ENCODE results near the gene PARP11. TPM values are rescaled to one million over a fixed set of nuclear protein-coding genes. Genes with fewer than 3 reads are reported as not detected.
A peak's percentile ranks its signal among the peaks of the same experiment; 100 is the strongest.

Gene PARP11
- total and polyA plus RNA-seq, 2 of the 8 experiments (the other 6 are each of a cell fraction or from before 2014, with no cell fraction given) = 4.2 to 13.3 TPM

DNA sequence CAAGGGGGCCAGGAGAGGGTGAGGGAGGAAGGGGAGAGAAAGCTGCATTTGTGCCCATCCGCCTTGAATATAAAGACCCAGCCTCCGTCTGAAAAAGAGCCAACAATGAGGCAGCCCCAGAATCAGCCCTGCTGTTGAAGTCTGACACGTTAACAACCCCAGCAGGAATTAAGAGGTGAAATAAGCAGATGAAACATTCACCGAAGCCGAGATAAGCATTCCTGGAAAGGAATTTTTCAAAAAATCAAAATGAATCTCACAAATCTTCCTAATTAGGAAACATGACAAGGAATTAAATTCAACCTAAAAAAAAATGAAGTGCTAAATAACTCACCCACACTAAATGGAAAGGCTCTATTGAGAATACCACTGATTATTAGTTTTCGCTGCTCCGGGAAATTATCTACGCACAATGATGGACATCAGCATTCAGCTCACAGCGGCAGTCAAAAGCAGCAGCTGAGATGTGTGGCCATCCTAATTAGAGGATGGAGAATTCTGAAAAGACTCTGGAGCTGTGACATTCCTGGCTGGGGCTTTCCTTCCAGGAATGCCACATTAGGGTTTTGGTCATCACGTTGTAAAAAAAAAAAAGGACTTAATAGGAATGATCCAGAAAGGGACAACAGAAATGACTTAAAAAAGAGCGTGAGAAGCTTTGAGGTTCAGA is 8.2 kb upstream of the PARP11 start:
- Histone ChIP-seq H3K14ac (ENCODE audit: insufficient read length) (no peak overlapping the region), H3K4me2 (ENCODE audit: insufficient read depth in 1 of 2, low read depth in 2 of 2, low read length in 2 of 2) (no peak overlapping the region), H4K91ac (replicated peaks; ENCODE audit: insufficient read length, low read length) (no peak overlapping the region), H3K56ac (replicated peaks; ENCODE audit: insufficient read length, low read depth, low read length) (no peak overlapping the region), H2AK5ac (ENCODE audit: low read depth, low read length) (no peak overlapping the region), H3K9me3 (ENCODE audit: insufficient read depth in 2 of 2, low read depth in 1 of 2, low read length in 1 of 2) (no peaks in the 10 kb centered on the region; a peak in 1 of 4 replicates), H2BK12ac (ENCODE audit: low read depth, low read length) (no peak overlapping the region), H2BK5ac (ENCODE audit: low read depth, low read length) (no peak overlapping the region), H3K9ac (replicated peaks in 1 of 4; ENCODE audit: extremely low read depth in 1 of 4, low read depth in 3 of 4, low read length in 3 of 4) (no peak overlapping the region), H3K36me3 (ENCODE audit: control insufficient read depth in 2 of 4, insufficient read depth in 4 of 4, low read length in 3 of 4) (no peaks in the 10 kb centered on the region), H3K23ac (ENCODE audit: insufficient read length) (no peak overlapping the region), H3K4ac (replicated peaks; ENCODE audit: insufficient read length, low read depth, low read length) (no peak overlapping the region), H3K79me2 (ENCODE audit: control insufficient read depth in 1 of 2, insufficient read depth in 2 of 2, low read length in 2 of 2) (no peaks in the 10 kb centered on the region), H3K4me3 (ENCODE audit: extremely low read depth in 1 of 4, insufficient read depth in 2 of 4, low read depth in 3 of 4, low read length in 4 of 4) (no peak overlapping the region), H4K8ac (ENCODE audit: extremely low read depth, insufficient read depth, low read length) (no peak overlapping the region), H2AFZ (ENCODE audit: low read length) (peak overlapping the region; percentile 12; the same call in 1 of the 2 replicates), H3K23me2 (ENCODE audit: low read depth, low read length) (peaks cover 2% of the 10 kb centered on the region; the same call in 1 of the 2 replicates), H3K27me3 (replicated peaks in 1 of 4; ENCODE audit: control insufficient read depth in 3 of 4, extremely low read depth in 1 of 4, insufficient read depth in 3 of 4, low read length in 3 of 4) (no peaks in the 10 kb centered on the region; a peak in 1 of 7 replicates), H3K18ac (ENCODE audit: extremely low read depth, low read length) (no peak overlapping the region), H3K27ac (ENCODE audit: low read depth, low read length) (no peak overlapping the region), H2BK20ac (ENCODE audit: low read length) (no peak overlapping the region), H4K5ac (ENCODE audit: insufficient read length, low read depth, low read length) (no peak overlapping the region), H3K79me1 (ENCODE audit: low read depth, low read length) (no peaks in the 10 kb centered on the region), H2BK120ac (replicated peaks; ENCODE audit: low read depth, low read length) (no peak overlapping the region), H3K4me1 (replicated peaks in 1 of 4; ENCODE audit: control insufficient read depth in 3 of 4, insufficient read depth in 4 of 4, low read length in 3 of 4) (peaks cover 0 to 2% (median under 1%) of the 10 kb centered on the region in 4 experiments; a peak in 5 of 7 replicates), H4K20me1 (replicated peaks in 1 of 2; ENCODE audit: control insufficient read depth in 1 of 2, insufficient read depth in 2 of 2, low read length in 2 of 2) (no peaks in the 10 kb centered on the region), H2BK15ac (ENCODE audit: low read length) (no peak overlapping the region)
- no peak for TF ChIP-seq CBX8 (IDR thresholded peaks at IDR 0.05; ENCODE audit: borderline replicate concordance, low read depth, low read length)
- TF ChIP-seq TEAD4 (IDR thresholded peaks at IDR 0.05; ENCODE audit: low read depth, low read length) = 0 out of 2 replicates have a peak, but pooled peaks have one; percentile 20
- FAIRE-seq (no peak), DNase-seq (ENCODE audit: low read depth in 1 of 2, low spot score in 2 of 2) (no peak)
- WGBS, 2 experiments (ENCODE audit: extremely low coverage in 1 of 2, insufficient coverage in 1 of 2, insufficient read length in 1 of 2, insufficient replicate concordance in 2 of 2, low coverage in 1 of 2, low lambda C conversion rate in 2 of 2, missing lambda C conversion rate in 1 of 2) = 82% methylated on average over 11 of the region's 11 CpGs; no CpG with 5 or more reads in 1 of the 2 experiments
- POLR2A ChIA-PET (ENCODE audit: partially characterized antibody) = interaction anchor here (0.6 to 1.0 kb wide), 2 partner anchors 16 to 400 kb away, joined by 3 read pairs; no protein-coding TSS in a partner anchor
- CTCF ChIA-PET (ENCODE audit: partially characterized antibody) = interaction anchor here (0.6 to 9.0 kb wide), 8 partner anchors 74 to 365 kb away, joined by 3 to 114 read pairs (median 3); no protein-coding TSS in a partner anchor
